ENCODE results near the gene PDE1C. TPM values are rescaled to one million over a fixed set of nuclear protein-coding genes. Genes with fewer than 3 reads are reported as not detected.

Gene PDE1C
- total and polyA plus RNA-seq, 2 donors (not counting 1 experiment from before 2014, with no cell fraction given): 0.52 TPM; not detected in 1

GRCh38 chr7:32047801-32048200 is 22.4 kb downstream of the PDE1C start:
- Histone ChIP-seq H3K4me1 (ENCODE audit: control insufficient read depth in 2 of 2, insufficient read depth in 2 of 2, low read length in 2 of 2) (no peaks in the 10 kb centered on the region), H3K9ac (ENCODE audit: low read length) (no peak overlapping the region), H3K27ac (ENCODE audit: low read length in 2 of 2) (no peak overlapping the region), H3K79me2 (ENCODE audit: control insufficient read depth, insufficient read depth, low read length) (no peaks in the 10 kb centered on the region), H3K27me3 (replicated peaks in 1 of 4; ENCODE audit: control extremely low read depth in 1 of 4, control insufficient read depth in 3 of 4, insufficient read depth in 4 of 4, low read length in 3 of 4) (no peaks in the 10 kb centered on the region), H3K4me2 (replicated peaks; ENCODE audit: low read depth, low read length, poor library complexity, severe bottlenecking) (no peak overlapping the region), H3K36me3 (replicated peaks in 1 of 2; ENCODE audit: control extremely low read depth in 1 of 2, control insufficient read depth in 1 of 2, extremely low read depth in 1 of 2, insufficient read depth in 2 of 2, low read length in 1 of 2) (no peaks in the 10 kb centered on the region), H2AFZ (ENCODE audit: insufficient read depth, low read depth, low read length, poor library complexity, severe bottlenecking) (no peak overlapping the region), H3K9me3 (ENCODE audit: control extremely low read depth in 1 of 3, control insufficient read depth in 2 of 3, insufficient read depth in 1 of 3, low read length in 2 of 3) (no peaks in the 10 kb centered on the region), H4K20me1 (ENCODE audit: control insufficient read depth, insufficient read depth, low read length, poor library complexity, severe bottlenecking) (no peaks in the 10 kb centered on the region), H3K4me3 (ENCODE audit: control extremely low read depth in 1 of 5, extremely low read depth in 1 of 5, insufficient read depth in 1 of 5, low read depth in 2 of 5, low read length in 4 of 5) (no peak overlapping the region)
- TF ChIP-seq CTCF (IDR thresholded peaks at IDR 0.05) (no peak), EZH2 (IDR thresholded peaks at IDR 0.05; ENCODE audit: borderline replicate concordance, insufficient read depth, low read depth, low read length, poor library complexity, severe bottlenecking) (no peak)
- H3K27ac Mint-ChIP-seq: no peak overlapping the region
- DNase-seq (no peak), ATAC-seq (ENCODE audit: low read depth) (no peak)
- ChIA-PET POLR2A (no interaction called here), CTCF (no interaction called here)
- intact Hi-C loops (cut with micrococcal nuclease): no loop called here
- H3K4me1 Mint-ChIP-seq: peaks cover 9% of the 10 kb centered on the region
- H3K27me3 Mint-ChIP-seq: no peaks in the 10 kb centered on the region
- H3K9me3 Mint-ChIP-seq (ENCODE audit: insufficient read depth): no peaks in the 10 kb centered on the region
- no peak overlapping the region for H3K4me3 Mint-ChIP-seq

- H3K4me3 Mint-ChIP-seq: no peak overlapping the region
- Histone ChIP-seq H3K36me3 (replicated peaks in 1 of 2; ENCODE audit: control extremely low read depth in 1 of 2, control insufficient read depth in 1 of 2, extremely low read depth in 1 of 2, insufficient read depth in 2 of 2, low read length in 1 of 2) (no peaks in the 10 kb centered on the region), H3K27me3 (replicated peaks in 1 of 4; ENCODE audit: control extremely low read depth in 1 of 4, control insufficient read depth in 3 of 4, insufficient read depth in 4 of 4, low read length in 3 of 4) (no peaks in the 10 kb centered on the region), H3K27ac (ENCODE audit: low read length in 2 of 2) (no peak overlapping the region), H2AFZ (ENCODE audit: insufficient read depth, low read depth, low read length, poor library complexity, severe bottlenecking) (no peak overlapping the region), H3K9me3 (ENCODE audit: control extremely low read depth in 1 of 3, control insufficient read depth in 2 of 3, insufficient read depth in 1 of 3, low read length in 2 of 3) (no peaks in the 10 kb centered on the region), H3K4me2 (replicated peaks; ENCODE audit: low read depth, low read length, poor library complexity, severe bottlenecking) (no peak overlapping the region), H4K20me1 (ENCODE audit: control insufficient read depth, insufficient read depth, low read length, poor library complexity, severe bottlenecking) (no peaks in the 10 kb centered on the region), H3K4me1 (ENCODE audit: control insufficient read depth in 2 of 2, insufficient read depth in 2 of 2, low read length in 2 of 2) (no peaks in the 10 kb centered on the region), H3K79me2 (ENCODE audit: control insufficient read depth, insufficient read depth, low read length) (no peaks in the 10 kb centered on the region), H3K9ac (ENCODE audit: low read length) (no peak overlapping the region), H3K4me3 (ENCODE audit: control extremely low read depth in 1 of 5, extremely low read depth in 1 of 5, insufficient read depth in 1 of 5, low read depth in 2 of 5, low read length in 4 of 5) (no peak overlapping the region)
- TF ChIP-seq EZH2 (IDR thresholded peaks at IDR 0.05; ENCODE audit: borderline replicate concordance, insufficient read depth, low read depth, low read length, poor library complexity, severe bottlenecking) (no peak), CTCF (IDR thresholded peaks at IDR 0.05) (no peak)
- ChIA-PET POLR2A (no interaction called here), CTCF (no interaction called here)
- peaks cover 9% of the 10 kb centered on the region for H3K4me1 Mint-ChIP-seq
- DNase-seq (no peak), ATAC-seq (ENCODE audit: low read depth) (no peak)
- WGBS (ENCODE audit: insufficient coverage): no CpG with 5 or more reads among the region's 3 CpGs
- no peak overlapping the region for H3K27ac Mint-ChIP-seq
- intact Hi-C loops (cut with micrococcal nuclease): no loop called here
- no peaks in the 10 kb centered on the region for H3K9me3 Mint-ChIP-seq (ENCODE audit: insufficient read depth)
- H3K27me3 Mint-ChIP-seq: no peaks in the 10 kb centered on the region
Observed at GRCh38 chr7:32047075-32047474, 23.1 kb downstream of the PDE1C start.
